HepG2 (cell line): ENCODE results near the gene VPS4A. TPM values are rescaled to one million over a fixed set of nuclear protein-coding genes. Genes with fewer than 3 reads are reported as not detected.

ENCODE experiments used
- EP300 ChIP-seq, 3 experiments: sonication (generic) in 1 of 3; formaldehyde crosslinking in 1 of 3; IDR thresholded peaks; 2 replicates each; pipeline versions ENCODE4 v1.5.1 to v1.6.1; 2011 to 2020; ENCODE audit warnings: low read depth in 2 of 3, low read length in 2 of 3, borderline replicate concordance in 1 of 3, improper control_type of control experiment in 1 of 3, mild to moderate bottlenecking in 1 of 3, missing genetic modification reagents in 1 of 3, moderate library complexity in 1 of 3
- KLF15 ChIP-seq: sonication (generic); formaldehyde crosslinking; IDR thresholded peaks from 2 replicates; pipeline ENCODE4 v1.8.1; 2023; ENCODE audit warnings: borderline replicate concordance, mild to moderate bottlenecking, inconsistent platforms, missing genetic modification reagents, mixed read lengths
- MIER3 ChIP-seq: IDR thresholded peaks from 2 replicates; pipeline ENCODE4 v1.6.1; 2016; ENCODE audit warnings: missing compliant biosample characterization, borderline replicate concordance
- RBM39 ChIP-seq: fragments of 200-400 bp; formaldehyde crosslinking; IDR thresholded peaks from one replicate; pipeline ENCODE4 v1.6.1; 2018; ENCODE audit warnings: antibody characterized with exemption, mild to moderate bottlenecking, low read depth, low read length; ENCODE audit not compliant: poor library complexity, severe bottlenecking
- TBX2 ChIP-seq: sonication (generic); formaldehyde crosslinking; IDR thresholded peaks from 2 replicates; pipeline ENCODE4 v1.5.0; 2020; ENCODE audit warnings: missing genetic modification reagents, mild to moderate bottlenecking, borderline replicate concordance
- ZNF3 ChIP-seq: IDR thresholded peaks from 2 replicates; pipeline ENCODE4 v1.7.0; 2017; ENCODE audit warnings: inconsistent platforms
- ZNF460 ChIP-seq: sonication (generic); formaldehyde crosslinking; IDR thresholded peaks from 2 replicates; pipeline ENCODE4 v1.5.1; 2020; ENCODE audit warnings: missing genetic modification reagents, mild to moderate bottlenecking, borderline replicate concordance
- ZNF660 ChIP-seq: sonication (generic); formaldehyde crosslinking; IDR thresholded peaks from 2 replicates; pipeline ENCODE4 v1.5.1; 2020; ENCODE audit warnings: mild to moderate bottlenecking, low read depth, missing genetic modification reagents, borderline replicate concordance
- polyA plus RNA-seq, 8 experiments: library from polyadenylated mRNA; depleted of rRNA in 3 of 8; stranded (reverse) in 7 of 8; unstranded in 1 of 8; fragments of >200 nt; fragmentation: Illumina TruSeq in 4 of 8; extraction: Trizol in 4 of 8; gene quantifications; 2 replicates each; pipeline versions ENCODE4 v1.2.1 to v1.2.3, GENCODE V29; 2011 to 2016; ENCODE audit warnings: low read depth in 4 of 8, missing spikeins in 1 of 8, mixed read lengths in 1 of 8; ENCODE audit not compliant: insufficient read depth in 1 of 8
- total RNA-seq, 5 experiments: library from RNA; depleted of rRNA; stranded (reverse); fragments of >200 nt; fragmentation: Illumina TruSeq; extraction: Trizol; gene quantifications; 2 replicates each; pipeline ENCODE4 v1.2.3, GENCODE V29; 2016; ENCODE audit warnings: low read depth in 1 of 5
- TF ChIP-seq, protein P1 (sequence below): sonication (generic); formaldehyde crosslinking; IDR thresholded peaks from 2 replicates; pipeline ENCODE4 v1.5.1; 2020; ENCODE audit warnings: missing genetic modification reagents, mild to moderate bottlenecking, borderline replicate concordance
- TF ChIP-seq, protein P2 (sequence below): sonication (generic); formaldehyde crosslinking; IDR thresholded peaks from 2 replicates; pipeline ENCODE4 v1.9.0; 2021; ENCODE audit warnings: missing genetic modification reagents, mild to moderate bottlenecking, borderline replicate concordance
- TF ChIP-seq, protein P3 (sequence below): sonication (generic); formaldehyde crosslinking; IDR thresholded peaks from 2 replicates; pipeline ENCODE4 v1.4.0; 2020; ENCODE audit warnings: mild to moderate bottlenecking, missing genetic modification reagents
- TF ChIP-seq, protein P4 (sequence below): sonication (generic); formaldehyde crosslinking; IDR thresholded peaks from 2 replicates; pipeline ENCODE4 v1.5.0; 2020; ENCODE audit warnings: missing genetic modification reagents, mild to moderate bottlenecking, borderline replicate concordance
- TF ChIP-seq, protein P5 (sequence below): sonication (generic); formaldehyde crosslinking; IDR thresholded peaks from 2 replicates; pipeline ENCODE4 v1.4.0; 2020; ENCODE audit warnings: missing genetic modification reagents, mild to moderate bottlenecking, borderline replicate concordance
- TF ChIP-seq, protein P6 (sequence below): sonication (generic); formaldehyde crosslinking; IDR thresholded peaks from 2 replicates; pipeline ENCODE4 v1.4.0; 2020; ENCODE audit warnings: mild to moderate bottlenecking, missing genetic modification reagents, borderline replicate concordance
- TF ChIP-seq, protein P7 (sequence below): sonication (generic); formaldehyde crosslinking; IDR thresholded peaks from 2 replicates; pipeline ENCODE4 v1.5.1; 2020; ENCODE audit warnings: missing genetic modification reagents, mild to moderate bottlenecking, borderline replicate concordance

VPS4A gene
- total and polyA plus RNA-seq, 2 of the 13 experiments (the other 11 are each of a cell fraction or from before 2014, with no cell fraction given), result 13.2 to 27.9 TPM

DNA sequence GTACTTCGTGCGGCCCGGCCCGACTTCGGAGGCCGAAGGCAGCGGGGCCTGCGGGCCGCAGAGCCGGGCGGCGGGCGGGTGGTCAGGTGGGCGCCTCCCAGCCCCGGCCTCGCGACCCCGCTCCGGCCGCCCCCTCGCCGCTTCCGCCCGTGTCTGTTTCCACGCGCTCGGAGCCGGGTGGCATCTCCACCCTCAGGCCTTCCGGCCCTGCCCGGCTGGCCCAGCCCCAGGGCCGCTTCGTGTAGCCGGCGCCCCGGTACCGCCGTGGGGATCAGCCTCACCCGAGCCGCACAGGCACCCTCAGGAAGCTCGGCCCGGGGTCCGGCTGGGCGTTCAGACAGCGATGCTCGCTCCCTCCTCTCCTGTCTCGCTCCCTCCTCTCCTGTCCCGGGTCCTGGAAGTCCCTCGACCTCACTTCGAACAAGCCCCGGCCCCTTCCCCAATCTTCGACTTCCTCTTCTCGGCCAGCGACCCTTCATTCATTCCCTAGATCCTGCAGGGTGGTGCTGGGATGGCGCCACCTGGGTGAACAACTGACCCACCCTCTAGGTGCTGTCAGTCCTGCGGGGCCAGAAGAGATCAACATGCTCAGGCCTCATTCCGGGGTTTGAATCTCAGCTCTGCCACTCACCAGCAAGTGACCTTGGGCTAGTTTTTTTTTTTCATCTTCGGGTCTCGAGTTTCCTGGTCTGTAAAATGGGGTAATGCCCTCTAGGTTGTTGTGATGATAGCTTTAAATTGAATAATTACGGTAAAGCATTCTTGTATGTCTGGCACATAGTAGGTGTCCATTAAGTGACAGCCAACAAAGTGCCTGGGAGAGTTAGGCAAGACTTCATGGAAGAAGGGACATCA, 610 bp downstream of the VPS4A start (continued):
- no peak for TF ChIP-seq ZNF460
- TF ChIP-seq ZNF3 (CRISPR knock-in tag), result no peak
- TF ChIP-seq, protein P1, sequence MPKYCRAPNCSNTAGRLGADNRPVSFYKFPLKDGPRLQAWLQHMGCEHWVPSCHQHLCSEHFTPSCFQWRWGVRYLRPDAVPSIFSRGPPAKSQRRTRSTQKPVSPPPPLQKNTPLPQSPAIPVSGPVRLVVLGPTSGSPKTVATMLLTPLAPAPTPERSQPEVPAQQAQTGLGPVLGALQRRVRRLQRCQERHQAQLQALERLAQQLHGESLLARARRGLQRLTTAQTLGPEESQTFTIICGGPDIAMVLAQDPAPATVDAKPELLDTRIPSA (CRISPR knock-in tag), result no peak
- TF ChIP-seq, protein P2, sequence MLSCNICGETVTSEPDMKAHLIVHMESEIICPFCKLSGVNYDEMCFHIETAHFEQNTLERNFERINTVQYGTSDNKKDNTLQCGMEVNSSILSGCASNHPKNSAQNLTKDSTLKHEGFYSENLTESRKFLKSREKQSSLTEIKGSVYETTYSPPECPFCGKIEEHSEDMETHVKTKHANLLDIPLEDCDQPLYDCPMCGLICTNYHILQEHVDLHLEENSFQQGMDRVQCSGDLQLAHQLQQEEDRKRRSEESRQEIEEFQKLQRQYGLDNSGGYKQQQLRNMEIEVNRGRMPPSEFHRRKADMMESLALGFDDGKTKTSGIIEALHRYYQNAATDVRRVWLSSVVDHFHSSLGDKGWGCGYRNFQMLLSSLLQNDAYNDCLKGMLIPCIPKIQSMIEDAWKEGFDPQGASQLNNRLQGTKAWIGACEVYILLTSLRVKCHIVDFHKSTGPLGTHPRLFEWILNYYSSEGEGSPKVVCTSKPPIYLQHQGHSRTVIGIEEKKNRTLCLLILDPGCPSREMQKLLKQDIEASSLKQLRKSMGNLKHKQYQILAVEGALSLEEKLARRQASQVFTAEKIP (CRISPR knock-in tag), result no peak
- TF ChIP-seq KLF15 (CRISPR knock-in tag), result peak; percentile 88
- TF ChIP-seq ZNF660, result no peak
- no peak; the same call in 1 of the 2 replicates for TF ChIP-seq TBX2
- TF ChIP-seq RBM39, result peak; percentile 57
- TF ChIP-seq, protein P3, sequence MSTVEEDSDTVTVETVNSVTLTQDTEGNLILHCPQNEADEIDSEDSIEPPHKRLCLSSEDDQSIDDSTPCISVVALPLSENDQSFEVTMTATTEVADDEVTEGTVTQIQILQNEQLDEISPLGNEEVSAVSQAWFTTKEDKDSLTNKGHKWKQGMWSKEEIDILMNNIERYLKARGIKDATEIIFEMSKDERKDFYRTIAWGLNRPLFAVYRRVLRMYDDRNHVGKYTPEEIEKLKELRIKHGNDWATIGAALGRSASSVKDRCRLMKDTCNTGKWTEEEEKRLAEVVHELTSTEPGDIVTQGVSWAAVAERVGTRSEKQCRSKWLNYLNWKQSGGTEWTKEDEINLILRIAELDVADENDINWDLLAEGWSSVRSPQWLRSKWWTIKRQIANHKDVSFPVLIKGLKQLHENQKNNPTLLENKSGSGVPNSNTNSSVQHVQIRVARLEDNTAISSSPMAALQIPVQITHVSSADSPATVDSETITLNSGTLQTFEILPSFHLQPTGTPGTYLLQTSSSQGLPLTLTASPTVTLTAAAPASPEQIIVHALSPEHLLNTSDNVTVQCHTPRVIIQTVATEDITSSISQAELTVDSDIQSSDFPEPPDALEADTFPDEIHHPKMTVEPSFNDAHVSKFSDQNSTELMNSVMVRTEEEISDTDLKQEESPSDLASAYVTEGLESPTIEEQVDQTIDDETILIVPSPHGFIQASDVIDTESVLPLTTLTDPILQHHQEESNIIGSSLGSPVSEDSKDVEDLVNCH (CRISPR knock-in tag), result 0 out of 2 replicates have a peak, but pooled peaks have one; percentile 71
- TF ChIP-seq, protein P4, sequence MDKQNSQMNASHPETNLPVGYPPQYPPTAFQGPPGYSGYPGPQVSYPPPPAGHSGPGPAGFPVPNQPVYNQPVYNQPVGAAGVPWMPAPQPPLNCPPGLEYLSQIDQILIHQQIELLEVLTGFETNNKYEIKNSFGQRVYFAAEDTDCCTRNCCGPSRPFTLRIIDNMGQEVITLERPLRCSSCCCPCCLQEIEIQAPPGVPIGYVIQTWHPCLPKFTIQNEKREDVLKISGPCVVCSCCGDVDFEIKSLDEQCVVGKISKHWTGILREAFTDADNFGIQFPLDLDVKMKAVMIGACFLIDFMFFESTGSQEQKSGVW (CRISPR knock-in tag), result no peak
- TF ChIP-seq, protein P5, sequence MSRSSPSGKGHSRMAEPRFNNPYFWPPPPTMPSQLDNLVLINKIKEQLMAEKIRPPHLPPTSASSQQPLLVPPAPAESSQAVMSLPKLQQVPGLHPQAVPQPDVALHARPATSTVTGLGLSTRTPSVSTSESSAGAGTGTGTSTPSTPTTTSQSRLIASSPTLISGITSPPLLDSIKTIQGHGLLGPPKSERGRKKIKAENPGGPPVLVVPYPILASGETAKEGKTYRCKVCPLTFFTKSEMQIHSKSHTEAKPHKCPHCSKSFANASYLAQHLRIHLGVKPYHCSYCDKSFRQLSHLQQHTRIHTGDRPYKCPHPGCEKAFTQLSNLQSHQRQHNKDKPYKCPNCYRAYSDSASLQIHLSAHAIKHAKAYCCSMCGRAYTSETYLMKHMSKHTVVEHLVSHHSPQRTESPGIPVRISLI (CRISPR knock-in tag), result peak; percentile 92
- no peak for TF ChIP-seq EP300 (IDR thresholded peaks at IDR 0.05; ENCODE audit: low read depth in 2 of 2, low read length in 2 of 2)
- no peak for TF ChIP-seq EP300 (CRISPR knock-in tag; IDR thresholded peaks at IDR 0.05; ENCODE audit: borderline replicate concordance)
- TF ChIP-seq, protein P6, sequence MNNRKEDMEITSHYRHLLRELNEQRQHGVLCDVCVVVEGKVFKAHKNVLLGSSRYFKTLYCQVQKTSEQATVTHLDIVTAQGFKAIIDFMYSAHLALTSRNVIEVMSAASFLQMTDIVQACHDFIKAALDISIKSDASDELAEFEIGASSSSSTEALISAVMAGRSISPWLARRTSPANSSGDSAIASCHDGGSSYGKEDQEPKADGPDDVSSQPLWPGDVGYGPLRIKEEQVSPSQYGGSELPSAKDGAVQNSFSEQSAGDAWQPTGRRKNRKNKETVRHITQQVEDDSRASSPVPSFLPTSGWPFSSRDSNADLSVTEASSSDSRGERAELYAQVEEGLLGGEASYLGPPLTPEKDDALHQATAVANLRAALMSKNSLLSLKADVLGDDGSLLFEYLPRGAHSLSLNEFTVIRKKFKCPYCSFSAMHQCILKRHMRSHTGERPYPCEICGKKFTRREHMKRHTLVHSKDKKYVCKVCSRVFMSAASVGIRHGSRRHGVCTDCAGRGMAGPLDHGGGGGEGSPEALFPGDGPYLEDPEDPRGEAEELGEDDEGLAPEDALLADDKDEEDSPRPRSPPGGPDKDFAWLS (CRISPR knock-in tag), result 0 out of 2 replicates have a peak, but pooled peaks have one; percentile 55
- no peak for TF ChIP-seq MIER3 (CRISPR knock-in tag)
- TF ChIP-seq, protein P7, sequence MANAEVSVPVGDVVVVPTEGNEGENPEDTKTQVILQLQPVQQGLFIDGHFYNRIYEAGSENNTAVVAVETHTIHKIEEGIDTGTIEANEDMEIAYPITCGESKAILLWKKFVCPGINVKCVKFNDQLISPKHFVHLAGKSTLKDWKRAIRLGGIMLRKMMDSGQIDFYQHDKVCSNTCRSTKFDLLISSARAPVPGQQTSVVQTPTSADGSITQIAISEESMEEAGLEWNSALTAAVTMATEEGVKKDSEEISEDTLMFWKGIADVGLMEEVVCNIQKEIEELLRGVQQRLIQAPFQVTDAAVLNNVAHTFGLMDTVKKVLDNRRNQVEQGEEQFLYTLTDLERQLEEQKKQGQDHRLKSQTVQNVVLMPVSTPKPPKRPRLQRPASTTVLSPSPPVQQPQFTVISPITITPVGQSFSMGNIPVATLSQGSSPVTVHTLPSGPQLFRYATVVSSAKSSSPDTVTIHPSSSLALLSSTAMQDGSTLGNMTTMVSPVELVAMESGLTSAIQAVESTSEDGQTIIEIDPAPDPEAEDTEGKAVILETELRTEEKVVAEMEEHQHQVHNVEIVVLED (CRISPR knock-in tag), result peak; percentile 12; the same call in 1 of the 2 replicates
